GM12891 (cell line): ENCODE data around the gene RASA3.

Experiments used
- POLR2A ChIP-seq: IDR thresholded peaks from 2 replicates; pipeline ENCODE4 v1.6.1; 2011; ENCODE audit warnings: low read depth, low read length, control low read depth
- POLR2AphosphoS5 ChIP-seq: IDR thresholded peaks from 2 replicates; pipeline ENCODE4 v1.6.1; 2011; ENCODE audit warnings: low read depth, low read length, control low read depth
- POU2F2 ChIP-seq: IDR thresholded peaks from 2 replicates; pipeline ENCODE4 v1.6.1; 2011; ENCODE audit warnings: low read depth, mild to moderate bottlenecking, control low read depth, low read length, moderate library complexity
- SPI1 ChIP-seq: IDR thresholded peaks from 2 replicates; pipeline ENCODE4 v1.6.1; 2011; ENCODE audit warnings: low read depth, low read length, control low read depth
- TAF1 ChIP-seq: IDR thresholded peaks from 2 replicates; pipeline ENCODE4 v1.6.1; 2011; ENCODE audit warnings: low read depth, low read length, control low read depth

DNA sequence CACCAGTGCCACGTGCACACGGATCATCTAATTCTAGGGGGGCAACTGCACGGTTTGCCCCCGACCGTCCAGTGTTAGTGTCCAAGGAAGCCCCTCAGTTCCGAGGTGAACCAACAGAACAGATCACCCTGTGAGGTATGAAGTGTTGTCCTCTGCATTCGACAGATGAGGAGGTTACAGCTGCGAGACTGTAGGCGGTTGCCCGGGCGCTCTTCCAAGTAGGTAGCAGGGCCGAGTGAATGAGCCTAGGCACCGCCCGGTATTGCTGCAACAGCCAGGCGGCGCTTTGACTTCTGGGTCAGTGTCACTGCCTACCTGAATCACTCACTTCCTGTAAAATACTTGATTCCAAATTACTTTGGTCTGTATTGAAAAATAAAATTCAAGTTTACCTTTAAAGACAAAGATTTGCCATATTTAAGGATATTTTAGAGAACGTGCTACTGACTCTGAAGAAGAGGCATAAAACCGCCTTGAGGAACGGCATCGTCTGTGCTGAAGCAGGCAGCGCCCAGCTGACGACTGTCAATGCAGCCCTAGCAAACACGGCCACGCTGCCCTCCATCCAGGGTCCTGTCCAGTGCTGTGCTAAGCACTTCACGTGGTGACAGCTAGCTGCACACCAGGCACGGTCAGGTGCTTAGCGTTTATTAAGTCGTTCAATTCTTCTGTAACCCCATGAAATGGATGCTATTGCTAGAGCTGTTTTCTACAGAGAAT is 19.3 kb upstream of the RASA3 start:
- no peak for TF ChIP-seq POLR2A
- no peak for TF ChIP-seq POU2F2
- TF ChIP-seq POLR2AphosphoS5 = no peak
- TF ChIP-seq TAF1 = no peak
- TF ChIP-seq SPI1 = no peak
